HepG2 (cell line): ENCODE results near the gene DNAJC7. TPM values are rescaled to one million over a fixed set of nuclear protein-coding genes. Genes with fewer than 3 reads are reported as not detected.

Source experiments
- ATAC-seq: fragments of 200-7000 bp; cut with Tn5 transposase; 3 replicates; pipeline ENCODE4 v1.9.1; 2020; ENCODE audit warnings: mild to moderate bottlenecking, moderate library complexity
- BruUV-seq: library from RNA; stranded (reverse); fragments of 400-500 nt; replicated peaks from 2 replicates; lab custom pipeline; 2021; lab: Mats Ljungman, UMichigan
- CTCF ChIA-PET: fragments of 300-600 bp; formaldehyde crosslinking; extraction: SDS; loops from one replicate; lab custom pipeline; 2021; ENCODE audit warnings: low total read pairs, inconsistent platforms, low intra/inter-chr PET ratio; lab: Yijun Ruan, JAX
- POLR2A ChIA-PET: fragments of 350-600 bp; sonication (Branson Sonifier 250); formaldehyde crosslinking; loops from one replicate; lab custom pipeline; 2020; ENCODE audit warnings: antibody characterized with exemption, inconsistent platforms; lab: Yijun Ruan, JAX
- DNase-seq: peaks from one replicate; pipeline ENCODE4 v3.0.0-alpha.2; 2015; ENCODE audit warnings: low spot score
- FAIRE-seq: peaks from 3 replicates; lab custom pipeline; 2011; peaks lifted over from hg19 to GRCh38; lab: Jason Lieb, UNC
- H2AFZ ChIP-seq: one replicate; pipeline ENCODE4 v1.6.1; 2011; ENCODE audit warnings: low read length, inconsistent platforms
- H3K27ac ChIP-seq: fragments of 300-600 bp; 3 replicates; pipeline ENCODE4 v1.8.0; 2011; ENCODE audit warnings: mixed run types, mild to moderate bottlenecking, mixed read lengths, low read length, inconsistent platforms; ENCODE audit not compliant: insufficient read depth; ENCODE audit errors: extremely low read length
- H3K27me3 ChIP-seq, 2 experiments: fragments of 200-600 bp in 1 of 2; 2 replicates in 1 of 2; 3 replicates in 1 of 2; pipeline versions ENCODE4 v1.6.0 to v1.8.0; 2011; ENCODE audit warnings: low read length in 2 of 2, mild to moderate bottlenecking in 2 of 2, moderate library complexity in 2 of 2, inconsistent platforms in 1 of 2; ENCODE audit not compliant: insufficient read depth in 2 of 2, control insufficient read depth in 1 of 2
- H3K36me3 ChIP-seq, 2 experiments: fragments of 200-600 bp in 1 of 2; replicated peaks in 1 of 2; 2 replicates in 1 of 2; 3 replicates in 1 of 2; pipeline versions ENCODE4 v1.5.1 to v1.8.0; 2011; ENCODE audit warnings: low read length in 2 of 2, inconsistent platforms in 1 of 2; ENCODE audit not compliant: insufficient read depth in 2 of 2, control insufficient read depth in 1 of 2
- H3K4me1 ChIP-seq: 2 replicates; pipeline ENCODE4 v1.5.1; 2012; ENCODE audit warnings: low read length, inconsistent platforms; ENCODE audit not compliant: insufficient read depth
- H3K4me2 ChIP-seq: 2 replicates; pipeline ENCODE4 v1.6.0; 2011; ENCODE audit warnings: low read depth, low read length, inconsistent platforms
- H3K4me3 ChIP-seq, 3 experiments: fragments of 200-600 bp in 1 of 3; sonication (generic), shearing (Covaris generic) in 1 of 3; replicated peaks in 1 of 3; 2 replicates each; pipeline ENCODE4 v1.5.1; 2011 to 2016; ENCODE audit warnings: low read length in 3 of 3, inconsistent platforms in 2 of 3, low read depth in 2 of 3, mild to moderate bottlenecking in 2 of 3, control low read depth in 1 of 3, mixed read lengths in 1 of 3; ENCODE audit not compliant: insufficient read depth in 1 of 3
- H3K79me2 ChIP-seq: one replicate; pipeline ENCODE4 v1.6.1; 2011; ENCODE audit warnings: low read length, inconsistent platforms; ENCODE audit not compliant: insufficient read depth
- H3K9ac ChIP-seq: 2 replicates; pipeline ENCODE4 v1.6.0; 2011; ENCODE audit warnings: mild to moderate bottlenecking, low read depth, low read length, inconsistent platforms; ENCODE audit not compliant: insufficient read depth
- H3K9me3 ChIP-seq: 2 replicates; pipeline ENCODE4 v1.5.1; 2012; ENCODE audit warnings: mild to moderate bottlenecking, low read length
- H4K20me1 ChIP-seq: 2 replicates; pipeline ENCODE4 v1.6.0; 2011; ENCODE audit warnings: inconsistent platforms, mild to moderate bottlenecking, low read length, moderate library complexity; ENCODE audit not compliant: insufficient read depth
- CREBL2 ChIP-seq: sonication (generic); formaldehyde crosslinking; IDR thresholded peaks from 2 replicates; pipeline ENCODE4 v1.8.1; 2023; ENCODE audit warnings: missing genetic modification reagents, mild to moderate bottlenecking, borderline replicate concordance
- HNF1A ChIP-seq, 2 experiments: sonication (generic) in 1 of 2; formaldehyde crosslinking in 1 of 2; IDR thresholded peaks; 2 replicates each; pipeline versions ENCODE4 v1.4.0 to v1.6.1; 2016 to 2020; ENCODE audit warnings: borderline replicate concordance in 1 of 2, low read depth in 1 of 2, mild to moderate bottlenecking in 1 of 2, missing genetic modification reagents in 1 of 2
- ZFP36 ChIP-seq: fragments of 150-350 bp; IDR thresholded peaks from 2 replicates; pipeline ENCODE4 v1.6.1; 2018; ENCODE audit warnings: borderline replicate concordance, low read length, low read depth; ENCODE audit not compliant: partially characterized antibody
- ZKSCAN1 ChIP-seq: fragments of 150-350 bp; IDR thresholded peaks from 2 replicates; pipeline ENCODE4 v1.6.1; 2014; ENCODE audit warnings: low read length
- WGBS: methylation state at CpG from one replicate; pipeline ENCODE4 v1.1.6; 2017; ENCODE audit warnings: low lambda C conversion rate; 5-methylcytosine and 5-hydroxymethylcytosine counted together
- in situ Hi-C: cut with HindIII; loops from 2 replicates; pipeline ENCODE4 v1.10.0; 2017; ENCODE audit warnings: low pct_unique_long_range_greater_than_20kb; ENCODE audit not compliant: extremely low pct_ligation_motif_present
- intact Hi-C: fragments of 100-400 bp; cut with micrococcal nuclease; formaldehyde crosslinking; loops from one replicate; pipeline ENCODE4 v1.10.0; 2022; ENCODE audit not compliant: unreplicated experiment
- polyA plus RNA-seq, 8 experiments: library from polyadenylated mRNA; depleted of rRNA in 3 of 8; stranded (reverse) in 7 of 8; unstranded in 1 of 8; fragments of >200 nt; fragmentation: Illumina TruSeq in 4 of 8; extraction: Trizol in 4 of 8; gene quantifications; 2 replicates each; pipeline versions ENCODE4 v1.2.1 to v1.2.3, GENCODE V29; 2011 to 2016; ENCODE audit warnings: low read depth in 4 of 8, missing spikeins in 1 of 8, mixed read lengths in 1 of 8; ENCODE audit not compliant: insufficient read depth in 1 of 8
- total RNA-seq, 5 experiments: library from RNA; depleted of rRNA; stranded (reverse); fragments of >200 nt; fragmentation: Illumina TruSeq; extraction: Trizol; gene quantifications; 2 replicates each; pipeline ENCODE4 v1.2.3, GENCODE V29; 2016; ENCODE audit warnings: low read depth in 1 of 5

The DNAJC7 gene
- total and polyA plus RNA-seq, 2 of the 13 experiments (the other 11 are each of a cell fraction or from before 2014, with no cell fraction given), result 47.7 to 132 TPM

DNA sequence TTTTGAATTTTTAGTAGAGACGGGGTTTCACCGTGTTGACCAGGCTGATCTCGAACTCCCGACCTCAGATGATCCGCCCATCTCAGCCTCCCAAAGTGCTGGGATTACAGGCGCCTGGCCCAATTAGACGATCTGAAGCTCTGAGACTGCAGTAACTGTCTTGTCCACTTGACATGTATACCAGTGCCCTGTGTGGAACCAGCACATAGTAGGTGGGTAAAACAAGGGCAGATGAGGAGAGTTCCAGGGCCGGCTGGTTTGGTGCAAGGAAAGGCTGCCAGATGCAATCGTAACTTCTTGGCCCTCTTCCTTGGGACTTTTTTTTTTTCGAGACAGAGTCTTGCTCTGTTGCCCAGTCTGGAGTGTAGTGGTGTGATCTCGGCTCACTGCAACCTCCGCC, 30.1 kb upstream of the DNAJC7 start:
- TF ChIP-seq ZKSCAN1 (peak; percentile 56; the same call in 1 of the 2 replicates), ZFP36 (no peak), CREBL2 (no peak), HNF1A (IDR thresholded peaks at IDR 0.05; ENCODE audit: low read depth) (no peak), HNF1A (CRISPR knock-in tag; IDR thresholded peaks at IDR 0.05; ENCODE audit: borderline replicate concordance) (no peak)
- Histone ChIP-seq H3K4me2 (no peak overlapping the region), H3K4me3 (no peak overlapping the region), H3K27ac (no peak overlapping the region), H3K9ac (no peak overlapping the region), H3K9me3 (no peaks in the 10 kb centered on the region), H4K20me1 (no peaks in the 10 kb centered on the region), H2AFZ (no peak overlapping the region), H3K36me3 (no peaks in the 10 kb centered on the region), H3K27me3 (no peaks in the 10 kb centered on the region), H3K79me2 (no peaks in the 10 kb centered on the region), H3K4me1 (peaks cover 31% of the 10 kb centered on the region)
- FAIRE-seq, result no peak
- WGBS, result 85% methylated on average over 12 of the region's 12 CpGs
- no peak for ATAC-seq
- DNase-seq, result no peak
- ChIA-PET POLR2A (no interaction called here), CTCF (no interaction called here)
- intact Hi-C loops, result no loop called here
- BruUV-seq, result no TSS peak
- in situ Hi-C loops, result no loop called here
